Testis (tissue), 2 donors: Measurements from ENCODE around the gene BANK1.

Experiments used
- POLR2A ChIP-seq: fragments of 450-650 bp; IDR thresholded peaks from one replicate; pipeline ENCODE4 v1.6.1; 2017; ENCODE audit warnings: antibody characterized with exemption, mild to moderate bottlenecking, moderate library complexity
- TF ChIP-seq, protein P1 (sequence below), 3 experiments: fragments of 450-650 bp in 2 of 3; fragments of 200-600 bp in 1 of 3; sonication (generic) in 1 of 3; IDR thresholded peaks; one replicate each; pipeline ENCODE4 v1.5.1; 2016 to 2019; ENCODE audit warnings: antibody characterized with exemption in 3 of 3, mild to moderate bottlenecking in 2 of 3, moderate library complexity in 1 of 3

- TF ChIP-seq, protein P1, sequence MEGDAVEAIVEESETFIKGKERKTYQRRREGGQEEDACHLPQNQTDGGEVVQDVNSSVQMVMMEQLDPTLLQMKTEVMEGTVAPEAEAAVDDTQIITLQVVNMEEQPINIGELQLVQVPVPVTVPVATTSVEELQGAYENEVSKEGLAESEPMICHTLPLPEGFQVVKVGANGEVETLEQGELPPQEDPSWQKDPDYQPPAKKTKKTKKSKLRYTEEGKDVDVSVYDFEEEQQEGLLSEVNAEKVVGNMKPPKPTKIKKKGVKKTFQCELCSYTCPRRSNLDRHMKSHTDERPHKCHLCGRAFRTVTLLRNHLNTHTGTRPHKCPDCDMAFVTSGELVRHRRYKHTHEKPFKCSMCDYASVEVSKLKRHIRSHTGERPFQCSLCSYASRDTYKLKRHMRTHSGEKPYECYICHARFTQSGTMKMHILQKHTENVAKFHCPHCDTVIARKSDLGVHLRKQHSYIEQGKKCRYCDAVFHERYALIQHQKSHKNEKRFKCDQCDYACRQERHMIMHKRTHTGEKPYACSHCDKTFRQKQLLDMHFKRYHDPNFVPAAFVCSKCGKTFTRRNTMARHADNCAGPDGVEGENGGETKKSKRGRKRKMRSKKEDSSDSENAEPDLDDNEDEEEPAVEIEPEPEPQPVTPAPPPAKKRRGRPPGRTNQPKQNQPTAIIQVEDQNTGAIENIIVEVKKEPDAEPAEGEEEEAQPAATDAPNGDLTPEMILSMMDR (IDR thresholded peaks at IDR 0.05), result no peak
- no peak for TF ChIP-seq POLR2A
These were observed 274.4 kb downstream of the BANK1 start for GRCh38 chr4:102064747-102065442.
